Cardiac fibroblast (primary cell): ENCODE data around the gene PLCG2.

Experiments used
- DNase-seq, 2 donors: peaks; one replicate each; pipeline versions ENCODE4 v3.0.0 to v3.0.0-alpha.2; 2010; ENCODE audit warnings: low read depth in 2 of 2
- H3K4me3 ChIP-seq, 2 donors: replicated peaks in 1 of 2; 1 replicate in 1 of 2; 2 replicates in 1 of 2; pipeline ENCODE4 v1.5.1; 2011; ENCODE audit warnings: low read depth in 2 of 2, low read length in 2 of 2, mild to moderate bottlenecking in 2 of 2, moderate library complexity in 1 of 2
- CTCF ChIP-seq: IDR thresholded peaks from one replicate; pipeline ENCODE4 v1.5.1; 2011; ENCODE audit warnings: low read depth, mild to moderate bottlenecking, low read length, inconsistent platforms

The PLCG2 gene

GRCh38 chr16:81836279-81837054 lies 57.4 kb downstream of the PLCG2 start:
- no peak for TF ChIP-seq CTCF
- no peak for DNase-seq

GRCh38 chr16:81837312-81837751 lies 58.2 kb downstream of the PLCG2 start:
- H3K4me3 ChIP-seq = no peak overlapping the region
- no peak for DNase-seq
- no peak for TF ChIP-seq CTCF

More at GRCh38 chr16:81836279-81837054, 57.4 kb downstream of the PLCG2 start:
- no peak overlapping the region for H3K4me3 ChIP-seq

GRCh38 chr16:81838794-81839193 lies 59.7 kb downstream of the PLCG2 start:
- DNase-seq = peak in 1 of 2 donors; percentile 29
- H3K4me3 ChIP-seq = no peak overlapping the region
- TF ChIP-seq CTCF = no peak

GRCh38 chr16:81841722-81842121 lies 62.6 kb downstream of the PLCG2 start:
- DNase-seq = no peak
- H3K4me3 ChIP-seq = no peak overlapping the region
- no peak for TF ChIP-seq CTCF

- TF ChIP-seq CTCF = no peak
- H3K4me3 ChIP-seq = no peak overlapping the region
- no peak for DNase-seq
Observed at GRCh38 chr16:81842564-81843242, 63.6 kb downstream of the PLCG2 start.

GRCh38 chr16:81843243-81843582 lies 64.1 kb downstream of the PLCG2 start:
- DNase-seq = peak in 1 of 2 donors; percentile 5
- H3K4me3 ChIP-seq = no peak overlapping the region
- TF ChIP-seq CTCF = no peak
